WERI-Rb-1 (cell line): ENCODE measurements around the gene DIAPH1.

Experiments used
- DNase-seq: peaks from one replicate; pipeline ENCODE4 v3.0.0-alpha.2; 2020
- H3K27ac ChIP-seq: fragments of 250-450 bp; sonication (Bioruptor Pico); 2 replicates; pipeline ENCODE4 v1.5.1; 2020; ENCODE audit warnings: mild to moderate bottlenecking, moderate library complexity
- H3K27me3 ChIP-seq: fragments of 250-450 bp; sonication (Bioruptor Pico); 2 replicates; pipeline ENCODE4 v1.5.1; 2021; ENCODE audit warnings: mild to moderate bottlenecking, low read depth, moderate library complexity; ENCODE audit not compliant: insufficient read depth, severe bottlenecking
- H3K36me3 ChIP-seq: fragments of 250-450 bp; sonication (Bioruptor Pico); 2 replicates; pipeline ENCODE4 v1.5.1; 2020; ENCODE audit warnings: mild to moderate bottlenecking, moderate library complexity
- H3K4me3 ChIP-seq: 2 replicates; pipeline ENCODE4 v1.5.1; 2011; ENCODE audit warnings: low read depth, mild to moderate bottlenecking, control low read depth, low read length
- H3K9me3 ChIP-seq: fragments of 250-450 bp; sonication (Bioruptor Pico); 2 replicates; pipeline ENCODE4 v1.5.1; 2021; ENCODE audit warnings: mild to moderate bottlenecking, moderate library complexity; ENCODE audit not compliant: severe bottlenecking
- TF ChIP-seq, protein P1 (sequence below): IDR thresholded peaks from 2 replicates; pipeline ENCODE4 v1.5.1; 2011; ENCODE audit warnings: low read depth, mild to moderate bottlenecking, control low read depth, inconsistent platforms, low read length

DIAPH1 gene

DNA sequence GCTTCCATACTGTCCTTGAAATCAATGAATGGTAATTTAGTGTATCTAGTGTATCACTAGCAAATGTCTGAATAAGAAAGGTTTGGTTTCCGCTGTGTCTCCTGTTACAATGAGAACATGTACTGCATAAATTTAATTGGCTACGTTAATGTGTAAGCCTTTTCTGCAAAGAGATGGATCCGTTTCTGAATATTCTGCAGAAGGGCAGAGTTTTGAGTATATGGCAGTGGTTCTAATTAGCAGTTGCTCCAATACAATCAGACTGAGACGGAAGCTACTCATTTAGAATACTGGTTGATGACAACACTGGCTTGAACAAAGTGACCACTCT, 134.5 kb downstream of the DIAPH1 start:
- no peak overlapping the region for H3K27ac ChIP-seq
- H3K36me3 ChIP-seq = no peaks in the 10 kb centered on the region
- no peaks in the 10 kb centered on the region for H3K9me3 ChIP-seq
- TF ChIP-seq, protein P1, sequence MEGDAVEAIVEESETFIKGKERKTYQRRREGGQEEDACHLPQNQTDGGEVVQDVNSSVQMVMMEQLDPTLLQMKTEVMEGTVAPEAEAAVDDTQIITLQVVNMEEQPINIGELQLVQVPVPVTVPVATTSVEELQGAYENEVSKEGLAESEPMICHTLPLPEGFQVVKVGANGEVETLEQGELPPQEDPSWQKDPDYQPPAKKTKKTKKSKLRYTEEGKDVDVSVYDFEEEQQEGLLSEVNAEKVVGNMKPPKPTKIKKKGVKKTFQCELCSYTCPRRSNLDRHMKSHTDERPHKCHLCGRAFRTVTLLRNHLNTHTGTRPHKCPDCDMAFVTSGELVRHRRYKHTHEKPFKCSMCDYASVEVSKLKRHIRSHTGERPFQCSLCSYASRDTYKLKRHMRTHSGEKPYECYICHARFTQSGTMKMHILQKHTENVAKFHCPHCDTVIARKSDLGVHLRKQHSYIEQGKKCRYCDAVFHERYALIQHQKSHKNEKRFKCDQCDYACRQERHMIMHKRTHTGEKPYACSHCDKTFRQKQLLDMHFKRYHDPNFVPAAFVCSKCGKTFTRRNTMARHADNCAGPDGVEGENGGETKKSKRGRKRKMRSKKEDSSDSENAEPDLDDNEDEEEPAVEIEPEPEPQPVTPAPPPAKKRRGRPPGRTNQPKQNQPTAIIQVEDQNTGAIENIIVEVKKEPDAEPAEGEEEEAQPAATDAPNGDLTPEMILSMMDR = no peak
- no peak overlapping the region for H3K4me3 ChIP-seq
- no peaks in the 10 kb centered on the region for H3K27me3 ChIP-seq
- no peak for DNase-seq

DNA sequence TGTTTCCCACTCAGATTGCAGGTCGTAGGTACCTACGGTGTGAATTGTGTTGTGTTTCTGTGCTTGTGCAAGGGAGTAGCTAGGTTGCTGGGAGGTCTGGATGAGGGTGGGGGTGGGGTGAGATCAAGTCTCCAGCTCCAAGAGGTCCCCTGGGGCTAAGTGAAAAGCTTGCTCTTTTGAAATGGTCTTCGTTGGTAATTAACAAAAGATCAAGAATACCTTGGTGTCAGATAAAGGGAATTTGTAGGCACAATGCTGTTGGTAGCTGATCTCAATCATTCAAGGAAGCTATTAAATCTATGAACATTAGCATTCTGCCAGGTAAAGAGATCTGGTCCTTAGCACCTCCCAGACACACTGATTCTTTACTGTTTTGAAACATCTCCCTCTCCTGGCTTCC, 134.9 kb downstream of the DIAPH1 start:
- Histone ChIP-seq H3K27me3 (no peaks in the 10 kb centered on the region), H3K36me3 (no peaks in the 10 kb centered on the region), H3K9me3 (no peaks in the 10 kb centered on the region), H3K4me3 (no peak overlapping the region), H3K27ac (no peak overlapping the region)
- no peak for DNase-seq
- TF ChIP-seq, protein P1 = no peak

DNA sequence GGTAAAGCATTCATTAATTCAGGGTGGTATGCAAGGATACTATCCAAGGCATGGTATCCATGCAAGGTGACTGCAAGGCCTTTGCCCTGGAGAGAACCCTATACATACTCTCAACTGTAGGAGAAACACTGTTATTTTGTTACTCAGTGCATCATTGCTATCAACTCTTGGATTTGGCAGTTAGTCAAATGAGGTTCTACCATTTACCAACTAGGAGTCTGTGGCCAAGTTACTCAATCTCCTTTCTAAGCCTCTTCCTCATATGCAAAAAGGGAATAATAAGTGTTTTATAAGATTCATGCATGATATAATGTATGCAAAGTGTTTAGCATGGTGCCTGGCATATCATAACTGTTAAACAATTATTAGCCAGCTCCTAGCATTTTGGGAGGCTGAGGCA, 139.0 kb downstream of the DIAPH1 start:
- TF ChIP-seq, protein P1 = no peak
- Histone ChIP-seq H3K4me3 (no peak overlapping the region), H3K27me3 (no peaks in the 10 kb centered on the region), H3K36me3 (no peaks in the 10 kb centered on the region), H3K27ac (no peak overlapping the region), H3K9me3 (peaks cover 6% of the 10 kb centered on the region)
- no peak for DNase-seq

DNA sequence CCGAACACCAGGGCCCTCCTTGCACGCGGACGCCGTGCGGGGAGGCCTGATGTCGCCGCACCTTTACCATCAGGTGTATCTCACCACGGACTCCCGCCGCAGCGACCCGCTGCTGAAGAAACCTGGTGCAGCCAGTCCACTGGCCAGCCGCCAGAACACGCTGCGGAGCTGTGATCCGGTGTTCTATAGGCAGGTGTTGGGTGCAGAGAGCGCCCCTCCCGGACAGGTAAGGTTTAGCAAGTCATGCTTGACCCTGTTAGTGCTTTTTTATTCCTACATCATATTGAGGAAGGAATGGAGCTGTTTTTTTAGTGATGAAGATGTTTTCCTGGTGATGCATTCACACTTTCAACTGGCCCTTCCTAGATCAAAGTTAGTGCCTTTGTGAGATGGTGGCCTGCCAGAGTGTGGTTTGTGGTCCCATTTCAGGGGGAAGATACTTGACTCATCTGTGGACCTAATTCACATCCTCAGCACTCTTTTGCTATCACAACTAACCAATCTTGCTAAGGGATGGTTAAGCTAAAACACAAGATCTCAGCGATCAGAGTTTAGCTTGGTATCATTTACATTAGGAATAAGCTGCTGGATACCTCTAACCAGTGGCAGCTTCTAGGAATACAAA, 140.4 kb downstream of the DIAPH1 start:
- H3K27me3 ChIP-seq = no peaks in the 10 kb centered on the region
- no peak overlapping the region for H3K27ac ChIP-seq
- TF ChIP-seq, protein P1 = no peak
- peaks cover 6% of the 10 kb centered on the region for H3K9me3 ChIP-seq
- DNase-seq = no peak
- H3K4me3 ChIP-seq = no peak overlapping the region
- H3K36me3 ChIP-seq = no peaks in the 10 kb centered on the region

DNA sequence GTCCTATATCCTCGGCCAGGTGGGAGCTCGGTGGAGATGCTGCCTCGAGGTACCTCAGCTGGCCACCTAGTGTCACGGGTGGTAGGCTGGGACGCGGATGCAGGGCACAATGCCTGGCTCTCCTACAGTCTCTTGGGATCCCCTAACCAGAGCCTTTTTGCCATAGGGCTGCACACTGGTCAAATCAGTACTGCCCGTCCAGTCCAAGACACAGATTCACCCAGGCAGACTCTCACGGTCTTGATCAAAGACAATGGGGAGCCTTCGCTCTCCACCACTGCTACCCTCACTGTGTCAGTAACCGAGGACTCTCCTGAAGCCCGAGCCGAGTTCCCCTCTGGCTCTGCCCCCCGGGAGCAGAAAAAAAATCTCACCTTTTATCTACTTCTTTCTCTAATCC, 141.0 kb downstream of the DIAPH1 start:
- no peaks in the 10 kb centered on the region for H3K36me3 ChIP-seq
- peaks cover 6% of the 10 kb centered on the region for H3K9me3 ChIP-seq
- no peak for DNase-seq
- TF ChIP-seq, protein P1 = no peak
- H3K27ac ChIP-seq = no peak overlapping the region
- no peaks in the 10 kb centered on the region for H3K27me3 ChIP-seq
- H3K4me3 ChIP-seq = no peak overlapping the region

DNA sequence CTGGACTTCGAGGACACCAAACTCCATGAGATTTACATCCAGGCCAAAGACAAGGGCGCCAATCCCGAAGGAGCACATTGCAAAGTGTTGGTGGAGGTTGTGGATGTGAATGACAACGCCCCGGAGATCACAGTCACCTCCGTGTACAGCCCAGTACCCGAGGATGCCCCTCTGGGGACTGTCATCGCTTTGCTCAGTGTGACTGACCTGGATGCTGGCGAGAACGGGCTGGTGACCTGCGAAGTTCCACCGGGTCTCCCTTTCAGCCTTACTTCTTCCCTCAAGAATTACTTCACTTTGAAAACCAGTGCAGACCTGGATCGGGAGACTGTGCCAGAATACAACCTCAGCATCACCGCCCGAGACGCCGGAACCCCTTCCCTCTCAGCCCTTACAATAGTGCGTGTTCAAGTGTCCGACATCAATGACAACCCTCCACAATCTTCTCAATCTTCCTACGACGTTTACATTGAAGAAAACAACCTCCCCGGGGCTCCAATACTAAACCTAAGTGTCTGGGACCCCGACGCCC, 141.7 kb downstream of the DIAPH1 start:
- Histone ChIP-seq H3K4me3 (no peak overlapping the region), H3K9me3 (peaks cover 6% of the 10 kb centered on the region), H3K27ac (no peak overlapping the region), H3K36me3 (no peaks in the 10 kb centered on the region), H3K27me3 (no peaks in the 10 kb centered on the region)
- DNase-seq = no peak
- TF ChIP-seq, protein P1 = no peak
